ENCODE results near the gene RXRB. TPM values are rescaled to one million over a fixed set of nuclear protein-coding genes. Genes with fewer than 3 reads are reported as not detected.

RXRB gene
- total RNA-seq, 1 donor from 2014 or later: 46.6 TPM

DNA sequence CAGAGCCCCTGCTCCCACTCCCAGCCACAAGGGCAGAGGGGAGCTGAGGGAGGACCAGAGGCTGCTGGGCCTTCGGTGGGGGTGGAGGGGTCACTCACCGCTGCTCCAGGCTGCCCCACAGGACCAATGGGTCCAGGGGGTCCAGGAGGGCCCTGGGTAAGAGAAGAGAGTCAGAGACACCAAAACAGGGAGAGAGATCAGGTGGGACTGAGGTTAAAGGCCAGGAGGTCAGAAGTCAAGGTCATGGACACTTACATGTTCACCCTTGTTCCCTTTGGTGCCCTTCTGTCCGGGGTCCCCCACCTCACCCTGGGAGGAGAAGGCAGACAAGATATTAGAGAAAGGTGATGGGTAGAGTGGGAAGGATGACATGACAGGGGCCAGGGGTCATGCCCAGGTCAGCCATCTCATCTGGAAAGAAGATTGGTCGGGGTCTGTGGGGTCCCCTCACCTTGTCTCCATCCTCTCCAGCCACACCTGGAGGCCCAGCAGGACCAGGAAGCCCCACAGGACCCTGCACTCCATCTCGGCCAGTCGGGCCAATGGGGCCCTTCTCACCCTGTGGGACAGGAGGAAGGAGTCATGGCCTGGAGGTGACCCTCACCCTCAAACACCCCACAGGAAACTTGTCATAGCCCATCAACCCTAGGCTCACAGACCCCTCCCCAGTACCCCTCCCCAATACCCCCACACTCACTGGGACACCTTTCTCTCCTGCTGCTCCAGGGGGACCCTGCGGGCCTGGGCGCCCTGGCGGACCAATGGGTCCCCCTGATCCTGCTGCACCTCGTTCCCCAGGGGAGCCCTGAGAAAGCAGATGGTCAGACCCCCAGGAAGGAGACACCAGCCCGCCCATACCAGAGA, 29.2 kb downstream of the RXRB start:
- DNase-seq (peak; percentile 46), ATAC-seq (no peak)
- no peaks in the 10 kb centered on the region for H3K27me3 ChIP-seq
- intact Hi-C loops (cut with DNase I): no loop called here
- H3K9me3 ChIP-seq: no peaks in the 10 kb centered on the region
- H3K27ac ChIP-seq: no peak overlapping the region
- H3K4me3 ChIP-seq: no peak overlapping the region
- no peaks in the 10 kb centered on the region for H3K4me1 ChIP-seq
- H3K36me3 ChIP-seq: no peaks in the 10 kb centered on the region
- TF ChIP-seq, protein P1, sequence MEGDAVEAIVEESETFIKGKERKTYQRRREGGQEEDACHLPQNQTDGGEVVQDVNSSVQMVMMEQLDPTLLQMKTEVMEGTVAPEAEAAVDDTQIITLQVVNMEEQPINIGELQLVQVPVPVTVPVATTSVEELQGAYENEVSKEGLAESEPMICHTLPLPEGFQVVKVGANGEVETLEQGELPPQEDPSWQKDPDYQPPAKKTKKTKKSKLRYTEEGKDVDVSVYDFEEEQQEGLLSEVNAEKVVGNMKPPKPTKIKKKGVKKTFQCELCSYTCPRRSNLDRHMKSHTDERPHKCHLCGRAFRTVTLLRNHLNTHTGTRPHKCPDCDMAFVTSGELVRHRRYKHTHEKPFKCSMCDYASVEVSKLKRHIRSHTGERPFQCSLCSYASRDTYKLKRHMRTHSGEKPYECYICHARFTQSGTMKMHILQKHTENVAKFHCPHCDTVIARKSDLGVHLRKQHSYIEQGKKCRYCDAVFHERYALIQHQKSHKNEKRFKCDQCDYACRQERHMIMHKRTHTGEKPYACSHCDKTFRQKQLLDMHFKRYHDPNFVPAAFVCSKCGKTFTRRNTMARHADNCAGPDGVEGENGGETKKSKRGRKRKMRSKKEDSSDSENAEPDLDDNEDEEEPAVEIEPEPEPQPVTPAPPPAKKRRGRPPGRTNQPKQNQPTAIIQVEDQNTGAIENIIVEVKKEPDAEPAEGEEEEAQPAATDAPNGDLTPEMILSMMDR (IDR thresholded peaks at IDR 0.05): no peak

DNA sequence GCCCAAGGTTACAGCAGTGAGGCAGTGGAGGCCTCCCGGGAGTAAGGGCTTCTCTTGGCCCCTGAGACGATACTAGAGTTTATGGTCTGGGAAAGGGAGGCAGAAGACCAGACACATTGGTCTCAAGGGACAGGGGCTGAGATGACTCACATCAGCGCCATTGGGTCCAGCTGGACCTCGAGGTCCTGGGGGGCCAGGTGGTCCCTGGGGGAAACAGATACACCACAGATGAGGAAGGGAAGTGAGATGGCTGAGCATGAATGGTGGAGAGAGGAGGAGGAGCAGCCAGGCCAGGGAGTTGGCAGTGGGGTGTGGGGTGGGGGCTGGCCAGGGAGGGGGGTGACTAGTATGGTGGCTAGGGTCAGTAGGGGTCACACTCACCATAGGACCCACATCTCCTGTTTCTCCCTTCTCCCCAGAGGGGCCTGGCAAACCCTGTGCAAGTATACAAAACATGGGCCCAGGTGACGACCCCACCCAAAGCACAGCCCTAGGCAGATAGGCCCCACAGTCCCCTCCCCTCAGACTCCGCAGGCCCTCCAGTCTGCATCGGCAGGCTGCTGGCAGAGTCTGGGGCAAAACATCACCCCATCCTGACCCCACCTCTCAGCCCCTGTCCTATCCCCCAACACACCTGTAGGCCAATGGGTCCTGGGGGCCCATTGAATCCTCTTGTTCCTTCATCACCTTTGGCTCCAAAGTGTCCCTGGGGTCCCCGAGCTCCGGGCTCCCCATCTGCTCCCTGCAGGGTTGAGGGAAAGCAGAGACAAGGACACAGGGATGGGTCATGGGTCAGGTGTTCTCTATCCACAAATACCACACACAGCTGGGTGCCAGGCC, 30.1 kb downstream of the RXRB start:
- no peaks in the 10 kb centered on the region for H3K9me3 ChIP-seq
- peak; percentile 51 for DNase-seq
- H3K27me3 ChIP-seq: no peaks in the 10 kb centered on the region
- H3K27ac ChIP-seq: no peak overlapping the region
- no peak for ATAC-seq
- no peak overlapping the region for H3K4me3 ChIP-seq
- intact Hi-C loops (cut with DNase I): no loop called here
- H3K4me1 ChIP-seq: no peaks in the 10 kb centered on the region
- H3K36me3 ChIP-seq: no peaks in the 10 kb centered on the region
- TF ChIP-seq, protein P1 (IDR thresholded peaks at IDR 0.05): no peak

DNA sequence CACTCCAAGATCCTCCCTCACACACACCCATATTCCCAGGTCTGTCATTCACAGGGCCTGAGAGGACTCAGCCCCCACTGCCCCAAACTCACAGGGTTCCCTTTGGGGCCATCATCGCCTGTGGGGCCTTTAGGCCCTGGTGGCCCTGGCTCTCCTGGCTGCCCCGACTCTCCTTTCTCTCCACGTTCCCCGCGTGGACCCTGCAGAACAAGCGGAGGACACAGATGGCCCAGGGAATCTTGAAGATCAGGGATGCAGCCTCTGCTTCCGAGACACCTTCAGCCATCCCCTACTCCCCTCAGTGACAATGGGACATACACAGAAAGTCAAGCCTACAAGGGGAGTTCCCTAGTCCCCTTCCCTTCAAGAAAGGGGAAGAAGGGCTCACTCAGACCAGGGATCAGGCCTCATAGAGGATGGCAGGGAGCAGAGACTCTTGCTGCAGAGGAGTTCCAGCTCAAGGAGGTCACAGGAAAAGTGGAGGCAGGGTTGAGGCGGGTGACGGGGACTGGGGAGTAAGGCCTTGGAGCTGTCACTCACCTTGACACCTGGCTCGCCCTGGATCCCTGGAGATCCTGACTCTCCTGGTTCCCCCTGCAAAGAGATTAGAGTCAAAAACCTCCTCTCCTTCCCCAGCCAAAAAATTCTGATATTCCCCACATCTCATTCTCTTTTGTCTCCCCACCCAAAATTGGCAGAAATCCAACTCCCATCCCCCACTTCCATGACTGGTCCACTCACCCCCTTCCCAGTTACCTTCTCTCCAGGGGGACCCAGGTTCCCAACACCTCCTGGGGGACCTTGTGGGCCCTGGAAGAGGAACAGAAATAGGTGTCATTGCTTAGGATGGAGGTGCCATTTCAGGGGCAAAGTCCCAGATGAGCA, 30.9 kb downstream of the RXRB start:
- TF ChIP-seq, protein P1 (IDR thresholded peaks at IDR 0.05): no peak
- Histone ChIP-seq H3K4me3 (no peak overlapping the region), H3K36me3 (no peaks in the 10 kb centered on the region), H3K27me3 (no peaks in the 10 kb centered on the region), H3K27ac (no peak overlapping the region), H3K4me1 (no peaks in the 10 kb centered on the region), H3K9me3 (no peaks in the 10 kb centered on the region)
- ATAC-seq: no peak
- intact Hi-C loops (cut with DNase I): loop anchor here (10.0 kb wide), 1 partner anchor 75 kb away; no protein-coding TSS in a partner anchor
- DNase-seq: peak; percentile 46

DNA sequence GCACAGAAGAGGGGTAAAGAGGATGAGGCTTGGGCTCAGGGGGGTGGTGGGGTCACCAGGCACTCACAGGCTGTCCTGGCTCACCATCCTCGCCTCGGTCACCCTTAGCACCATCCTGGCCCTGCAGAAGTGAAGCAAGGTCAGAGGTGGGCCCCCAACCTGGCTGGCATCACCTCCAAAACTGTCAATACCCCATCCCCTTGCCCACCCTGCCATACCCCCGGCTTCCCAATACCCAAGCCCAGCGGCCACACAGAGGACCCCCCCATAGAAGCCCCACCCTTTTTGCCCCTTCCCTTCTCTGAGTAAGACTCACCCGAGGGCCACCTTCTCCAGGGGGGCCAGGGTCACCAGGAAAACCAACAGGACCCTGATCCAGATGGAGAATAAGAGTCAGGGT, 31.8 kb downstream of the RXRB start:
- Histone ChIP-seq H3K4me3 (no peak overlapping the region), H3K9me3 (no peaks in the 10 kb centered on the region), H3K4me1 (no peaks in the 10 kb centered on the region), H3K36me3 (no peaks in the 10 kb centered on the region), H3K27me3 (no peaks in the 10 kb centered on the region), H3K27ac (no peak overlapping the region)
- intact Hi-C loops (cut with DNase I): loop anchor here (10.0 kb wide), 1 partner anchor 76 kb away; no protein-coding TSS in a partner anchor
- DNase-seq: no peak
- TF ChIP-seq, protein P1 (IDR thresholded peaks at IDR 0.05): no peak
- no peak for ATAC-seq

DNA sequence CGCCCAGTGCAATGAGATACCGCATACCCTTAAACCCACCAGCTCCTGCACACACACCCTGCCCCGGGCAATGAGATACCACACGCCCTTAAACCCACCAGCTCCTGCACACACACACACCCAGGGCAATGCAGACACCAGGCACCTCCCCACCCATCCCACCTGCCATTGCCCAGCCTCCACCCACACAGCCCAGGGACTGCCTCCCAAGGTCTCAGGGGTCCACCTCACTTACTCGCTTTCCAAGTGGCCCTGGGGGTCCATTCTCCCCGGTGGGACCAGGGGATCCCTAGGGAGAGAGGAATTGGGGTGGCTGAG, 32.2 kb downstream of the RXRB start:
- DNase-seq: peak; percentile 45
- intact Hi-C loops (cut with DNase I): loop anchor here (10.0 kb wide), 1 partner anchor 77 kb away; no protein-coding TSS in a partner anchor
- H3K27me3 ChIP-seq: no peaks in the 10 kb centered on the region
- TF ChIP-seq, protein P1 (IDR thresholded peaks at IDR 0.05): no peak
- no peaks in the 10 kb centered on the region for H3K9me3 ChIP-seq
- H3K27ac ChIP-seq: no peak overlapping the region
- H3K36me3 ChIP-seq: no peaks in the 10 kb centered on the region
- H3K4me1 ChIP-seq: no peaks in the 10 kb centered on the region
- no peak for ATAC-seq
- no peak overlapping the region for H3K4me3 ChIP-seq
